Upper lobe of left lung (tissue), 4 donors: Measurements from ENCODE around the gene LYST.

Experiments used
- CTCF ChIP-seq, 6 experiments: fragments of 450-650 bp in 4 of 6; fragments of 200-600 bp in 2 of 6; sonication (generic) in 2 of 6; IDR thresholded peaks; one replicate each; pipeline ENCODE4 v1.5.1; 2016 to 2019; ENCODE audit warnings: antibody characterized with exemption in 6 of 6
- EP300 ChIP-seq, 4 donors: sonication (generic); formaldehyde crosslinking; IDR thresholded peaks; one replicate each; pipeline ENCODE4 v1.5.1; 2017; ENCODE audit warnings: antibody characterized with exemption in 4 of 4, control low read depth in 2 of 4
- POLR2A ChIP-seq, 4 donors: fragments of 450-650 bp; IDR thresholded peaks; one replicate each; pipeline ENCODE4 v1.5.1; 2016 to 2017; ENCODE audit warnings: antibody characterized with exemption in 4 of 4, mild to moderate bottlenecking in 2 of 4
- POLR2AphosphoS5 ChIP-seq, 2 donors: sonication (generic); formaldehyde crosslinking; IDR thresholded peaks; one replicate each; pipeline ENCODE4 v1.5.1; 2017; ENCODE audit warnings: antibody characterized with exemption in 2 of 2

DNA sequence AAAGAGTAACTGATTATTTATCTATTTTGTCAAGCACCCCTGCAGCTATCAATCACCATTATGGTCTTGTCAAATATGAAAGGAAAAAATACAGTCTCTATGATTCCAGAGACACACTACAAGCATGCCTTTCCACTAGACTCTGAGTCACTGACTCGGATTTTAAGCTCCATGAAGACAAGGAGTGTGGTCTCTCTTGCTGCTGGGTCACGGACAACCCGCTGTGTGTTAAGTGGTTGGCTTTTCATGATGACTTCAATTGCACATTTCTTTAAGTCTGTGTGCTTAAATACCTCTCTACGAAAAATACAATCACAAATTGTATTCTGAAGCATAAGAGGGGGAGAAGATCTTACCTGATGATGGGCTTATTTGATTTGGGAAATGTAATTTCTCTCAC lies 203.1 kb downstream of the LYST start:
- TF ChIP-seq CTCF (IDR thresholded peaks at IDR 0.05) = no peak
- no peak for TF ChIP-seq POLR2A (IDR thresholded peaks at IDR 0.05)
- TF ChIP-seq POLR2AphosphoS5 (IDR thresholded peaks at IDR 0.05) = no peak
- TF ChIP-seq EP300 (IDR thresholded peaks at IDR 0.05) = no peak
